ENCODE results near the gene ALS2CL.

Gene ALS2CL

DNA sequence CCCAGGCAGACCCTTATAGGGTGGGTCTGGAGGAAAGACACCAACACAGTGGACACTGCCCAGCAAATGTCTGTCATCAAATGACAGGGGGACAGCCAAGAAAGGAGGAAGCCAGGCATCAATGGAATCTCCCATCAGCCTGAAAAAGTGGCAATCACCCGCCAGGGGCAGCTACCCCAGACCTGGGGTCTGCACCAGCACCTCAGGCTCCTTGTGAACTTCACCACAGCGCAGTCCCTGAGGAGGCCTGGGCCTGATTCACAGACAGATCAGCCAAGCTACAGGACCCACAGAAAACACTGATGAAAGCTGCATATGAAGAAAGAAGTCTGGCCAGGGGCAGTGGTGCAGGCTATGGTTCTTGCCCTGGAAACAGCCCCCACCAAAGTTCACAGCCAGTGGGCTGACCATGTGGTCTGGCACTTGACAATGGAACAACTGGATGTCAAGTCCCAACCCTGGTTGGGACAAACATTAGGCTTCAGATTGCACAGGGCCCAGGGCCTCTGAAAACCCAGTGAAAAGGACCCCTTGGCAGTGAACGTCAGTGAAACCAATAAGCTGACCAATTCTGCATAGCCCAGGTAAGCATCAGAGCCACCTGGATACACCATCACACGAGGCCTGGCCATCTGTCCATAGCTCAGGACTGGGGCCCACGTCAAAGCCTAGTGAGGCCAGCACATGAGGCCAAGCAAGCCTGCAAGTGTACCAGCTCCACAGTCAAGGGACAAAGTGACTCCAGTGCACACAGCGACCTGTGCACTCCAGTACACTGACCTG is 29.1 kb downstream of the ALS2CL start:
- Histone ChIP-seq H2BK15ac (ENCODE audit: low read depth, poor library complexity, severe bottlenecking) (peak overlapping the region; percentile 13), H3K79me1 (replicated peaks; ENCODE audit: low read length, poor library complexity, severe bottlenecking) (no peaks in the 10 kb centered on the region), H2BK12ac (ENCODE audit: low read length in 2 of 2) (no peak overlapping the region), H3K27me3 (ENCODE audit: control insufficient read depth in 1 of 2, insufficient read depth in 1 of 2, low read length in 2 of 2) (peaks cover 13 to 47% of the 10 kb centered on the region in 2 experiments), H3K36me3 (ENCODE audit: control insufficient read depth in 1 of 2, insufficient read depth in 2 of 2, low read depth in 1 of 2, low read length in 2 of 2) (no peaks in the 10 kb centered on the region), H3K4me3 (ENCODE audit: insufficient read depth in 1 of 2, low read depth in 1 of 2, low read length in 2 of 2) (no peak overlapping the region), H3K4me2 (ENCODE audit: low read length, poor library complexity, severe bottlenecking) (no peak overlapping the region), H2BK120ac (ENCODE audit: low read depth, low read length) (no peak overlapping the region), H3K9ac (ENCODE audit: low read length) (no peak overlapping the region), H3K23ac (ENCODE audit: low read length in 2 of 2) (peak overlapping the region in 1 of 2 experiments; percentile 28), H3K18ac (ENCODE audit: low read depth in 1 of 2, low read length in 2 of 2) (peak overlapping the region in 1 of 2 experiments; percentile 14), H3K27ac (ENCODE audit: low read length, poor library complexity, severe bottlenecking) (no peak overlapping the region), H2BK5ac (ENCODE audit: low read depth, low read length, poor library complexity, severe bottlenecking) (no peak overlapping the region), H3K4me1 (ENCODE audit: control insufficient read depth, insufficient read depth, low read depth, low read length) (peaks cover 20% of the 10 kb centered on the region), H4K8ac (ENCODE audit: low read length) (peak overlapping the region; percentile 19), H3K14ac (ENCODE audit: low read length in 2 of 2) (no peak overlapping the region), H3K9me3 (ENCODE audit: control insufficient read depth, low read length) (no peaks in the 10 kb centered on the region), H3K4ac (ENCODE audit: low read depth in 1 of 2, low read length in 2 of 2) (peak overlapping the region in 1 of 2 experiments; percentile 16), H2AFZ (ENCODE audit: low read depth, low read length) (no peak overlapping the region), H4K91ac (ENCODE audit: low read length) (peak overlapping the region; percentile 36), H2AK5ac (ENCODE audit: low read length, severe bottlenecking) (no peak overlapping the region)
- WGBS: 87% methylated on average over 6 of the region's 6 CpGs
- no peak for DNase-seq

DNA sequence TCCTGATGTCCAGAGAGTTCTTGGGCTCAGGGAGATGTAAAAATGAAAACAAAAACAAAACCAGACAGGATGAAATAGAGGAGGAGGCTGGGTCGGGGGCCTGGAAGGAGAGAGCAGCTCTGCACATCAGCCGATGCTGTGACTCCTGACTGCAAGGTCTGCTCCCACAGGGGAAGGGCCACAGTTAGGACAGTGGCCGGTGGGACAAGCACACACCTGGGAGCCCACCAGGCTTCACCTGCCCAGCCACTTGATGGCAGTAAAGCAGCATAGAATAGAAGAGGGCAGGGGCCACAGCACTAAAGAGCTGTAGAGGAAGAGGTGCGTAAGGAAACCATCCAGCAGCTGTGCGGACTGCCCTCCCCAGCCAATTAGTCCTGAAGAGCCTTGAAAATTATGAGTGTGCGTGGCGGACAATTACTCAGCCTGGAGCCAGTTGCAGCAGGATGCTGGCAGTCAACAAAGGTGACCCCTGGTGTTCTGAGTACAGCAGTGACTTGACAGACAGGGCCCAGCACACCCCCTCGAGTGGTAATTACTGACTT is 29.8 kb downstream of the ALS2CL start:
- H3K27ac ChIP-seq (ENCODE audit: low read length, poor library complexity, severe bottlenecking): no peak overlapping the region
- 40% methylated on average over 8 of the region's 8 CpGs for WGBS
- H2BK12ac ChIP-seq (ENCODE audit: low read length in 2 of 2): peak overlapping the region in 1 of 2 experiments; percentile 31
- peaks cover 13 to 48% of the 10 kb centered on the region in 2 experiments for H3K27me3 ChIP-seq (ENCODE audit: control insufficient read depth in 1 of 2, insufficient read depth in 1 of 2, low read length in 2 of 2)
- no peaks in the 10 kb centered on the region for H3K79me1 ChIP-seq (replicated peaks; ENCODE audit: low read length, poor library complexity, severe bottlenecking)
- no peak overlapping the region for H2AFZ ChIP-seq (ENCODE audit: low read depth, low read length)
- no peak overlapping the region for H3K23ac ChIP-seq (ENCODE audit: low read length in 2 of 2)
- H3K4me1 ChIP-seq (ENCODE audit: control insufficient read depth, insufficient read depth, low read depth, low read length): peaks cover 21% of the 10 kb centered on the region
- H3K4me3 ChIP-seq (ENCODE audit: insufficient read depth in 1 of 2, low read depth in 1 of 2, low read length in 2 of 2): no peak overlapping the region
- no peak overlapping the region for H3K4me2 ChIP-seq (ENCODE audit: low read length, poor library complexity, severe bottlenecking)
- no peak overlapping the region for H3K14ac ChIP-seq (ENCODE audit: low read length in 2 of 2)
- DNase-seq: peak; percentile 32
- H3K9ac ChIP-seq (ENCODE audit: low read length): no peak overlapping the region
- no peak overlapping the region for H2AK5ac ChIP-seq (ENCODE audit: low read length, severe bottlenecking)
- H2BK5ac ChIP-seq (ENCODE audit: low read depth, low read length, poor library complexity, severe bottlenecking): no peak overlapping the region
- H3K9me3 ChIP-seq (ENCODE audit: control insufficient read depth, low read length): no peaks in the 10 kb centered on the region
- H3K18ac ChIP-seq (ENCODE audit: low read depth in 1 of 2, low read length in 2 of 2): peak overlapping the region in 1 of 2 experiments; percentile 69
- no peaks in the 10 kb centered on the region for H3K36me3 ChIP-seq (ENCODE audit: control insufficient read depth in 1 of 2, insufficient read depth in 2 of 2, low read depth in 1 of 2, low read length in 2 of 2)
- H4K91ac ChIP-seq (ENCODE audit: low read length): no peak overlapping the region
- peak overlapping the region in 1 of 2 experiments; percentile 16 for H3K4ac ChIP-seq (ENCODE audit: low read depth in 1 of 2, low read length in 2 of 2)
- H2BK120ac ChIP-seq (ENCODE audit: low read depth, low read length): no peak overlapping the region
- H2BK15ac ChIP-seq (ENCODE audit: low read depth, poor library complexity, severe bottlenecking): peak overlapping the region; percentile 71
- H4K8ac ChIP-seq (ENCODE audit: low read length): no peak overlapping the region

DNA sequence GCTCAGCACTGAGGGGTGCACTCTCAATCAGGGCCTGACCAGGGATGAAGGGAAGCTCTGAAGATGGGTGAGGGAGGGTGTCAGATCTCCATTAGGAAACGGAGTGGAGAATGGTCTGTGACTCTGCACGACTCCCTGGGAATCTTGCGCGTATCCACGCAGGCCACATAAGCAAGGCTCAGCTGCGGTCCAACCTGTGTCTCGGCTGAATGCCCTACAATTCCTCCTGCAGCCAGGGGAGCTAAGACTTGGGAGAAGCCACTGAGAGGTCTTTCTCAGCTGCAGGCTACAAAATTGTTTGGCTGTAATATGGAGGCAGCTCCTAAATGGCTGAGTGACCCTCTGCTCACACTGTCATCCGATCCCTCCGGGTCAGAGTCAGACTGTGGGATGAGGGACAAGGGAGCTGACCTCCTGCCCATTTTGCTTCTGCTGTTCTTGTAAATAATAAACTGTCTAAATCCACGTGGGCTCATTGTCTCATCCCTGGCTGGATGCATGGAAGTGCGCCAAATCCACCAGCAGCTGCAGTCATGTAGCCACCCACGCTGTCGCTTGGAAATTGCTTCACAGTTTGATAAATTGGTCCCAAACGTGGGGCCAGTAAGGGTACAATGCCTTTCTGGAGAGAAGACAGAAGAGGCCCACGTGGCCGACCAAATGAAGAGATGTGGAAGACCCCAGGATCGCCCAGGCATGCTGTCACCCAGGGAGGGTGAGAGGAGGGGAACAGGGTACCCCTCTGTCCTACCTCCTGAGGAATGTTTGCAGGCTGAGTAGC is 30.5 kb downstream of the ALS2CL start:
- Histone ChIP-seq H3K18ac (ENCODE audit: low read depth in 1 of 2, low read length in 2 of 2) (no peak overlapping the region), H2BK12ac (ENCODE audit: low read length in 2 of 2) (peak overlapping the region in 1 of 2 experiments; percentile 13), H3K14ac (ENCODE audit: low read length in 2 of 2) (no peak overlapping the region), H4K8ac (ENCODE audit: low read length) (no peak overlapping the region), H4K91ac (ENCODE audit: low read length) (no peak overlapping the region), H3K9ac (ENCODE audit: low read length) (no peak overlapping the region), H3K36me3 (ENCODE audit: control insufficient read depth in 1 of 2, insufficient read depth in 2 of 2, low read depth in 1 of 2, low read length in 2 of 2) (no peaks in the 10 kb centered on the region), H3K4me1 (ENCODE audit: control insufficient read depth, insufficient read depth, low read depth, low read length) (peaks cover 20% of the 10 kb centered on the region), H3K9me3 (ENCODE audit: control insufficient read depth, low read length) (no peaks in the 10 kb centered on the region), H3K23ac (ENCODE audit: low read length in 2 of 2) (no peak overlapping the region), H2BK120ac (ENCODE audit: low read depth, low read length) (no peak overlapping the region), H2AK5ac (ENCODE audit: low read length, severe bottlenecking) (no peak overlapping the region), H2BK5ac (ENCODE audit: low read depth, low read length, poor library complexity, severe bottlenecking) (no peak overlapping the region), H3K79me1 (replicated peaks; ENCODE audit: low read length, poor library complexity, severe bottlenecking) (no peaks in the 10 kb centered on the region), H3K4me2 (ENCODE audit: low read length, poor library complexity, severe bottlenecking) (no peak overlapping the region), H3K4ac (ENCODE audit: low read depth in 1 of 2, low read length in 2 of 2) (no peak overlapping the region), H3K27ac (ENCODE audit: low read length, poor library complexity, severe bottlenecking) (no peak overlapping the region), H2AFZ (ENCODE audit: low read depth, low read length) (no peak overlapping the region), H3K4me3 (ENCODE audit: insufficient read depth in 1 of 2, low read depth in 1 of 2, low read length in 2 of 2) (no peak overlapping the region), H2BK15ac (ENCODE audit: low read depth, poor library complexity, severe bottlenecking) (peak overlapping the region; percentile 71), H3K27me3 (ENCODE audit: control insufficient read depth in 1 of 2, insufficient read depth in 1 of 2, low read length in 2 of 2) (peaks cover 13 to 45% of the 10 kb centered on the region in 2 experiments)
- DNase-seq: peak; percentile 52
- 65% methylated on average over 17 of the region's 17 CpGs for WGBS
